GM18909 (cell line): ENCODE data around the gene BEAN1.
"Not testable (repeated sequence)": the region's sequence is repeated elsewhere in the genome, so short reads cannot be mapped to it uniquely, and the experiment has no call there.

Source experiments
- ATAC-seq: cut with Tn5 transposase; IDR thresholded peaks from one replicate; pipeline ENCODE4 v1.9.1; 2021; ENCODE audit warnings: mild to moderate bottlenecking; ENCODE audit not compliant: unreplicated experiment, poor library complexity

Gene BEAN1

DNA sequence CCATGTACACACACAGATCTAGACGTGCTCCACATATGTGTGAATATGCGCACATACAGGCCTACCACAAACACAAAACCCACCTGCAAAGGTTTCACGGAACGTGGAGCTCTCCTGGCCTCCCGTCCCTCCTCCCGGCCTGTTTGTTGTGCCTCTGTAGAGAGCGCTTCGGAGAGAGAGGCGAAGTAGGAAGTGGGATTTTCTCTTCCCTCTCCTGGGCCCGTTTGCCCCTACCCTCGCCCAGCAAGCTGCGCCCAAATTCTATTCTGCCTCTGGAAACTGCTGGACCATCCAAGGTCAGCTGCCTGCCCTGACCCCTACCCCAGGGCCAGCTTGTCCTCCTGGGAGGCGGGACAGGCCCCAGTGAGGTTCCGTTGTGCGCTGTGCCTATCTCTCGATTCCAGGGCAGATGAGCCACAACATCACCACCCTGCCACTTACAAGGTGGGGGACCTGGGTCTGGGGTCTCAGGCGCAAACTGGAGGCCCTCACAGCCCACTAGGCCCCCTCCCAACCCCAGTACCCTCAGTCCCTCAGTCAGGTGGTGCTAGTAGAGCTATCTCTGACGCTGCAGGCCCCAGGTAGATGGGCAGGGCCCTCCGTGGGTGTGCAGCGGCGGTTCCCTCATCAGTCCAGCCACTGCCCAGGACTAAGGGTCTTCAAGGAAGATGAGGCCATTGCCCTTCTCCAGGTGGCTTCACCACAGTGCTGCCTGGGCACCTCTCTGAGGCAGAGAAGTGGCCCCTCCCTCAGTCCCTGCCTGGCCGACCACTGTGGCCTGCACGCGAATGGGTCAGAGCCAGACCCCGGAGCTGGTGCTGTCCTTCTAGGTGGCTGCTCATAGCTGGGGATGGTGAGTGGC is 54.2 kb downstream of the BEAN1 start:
- no peak for ATAC-seq

DNA sequence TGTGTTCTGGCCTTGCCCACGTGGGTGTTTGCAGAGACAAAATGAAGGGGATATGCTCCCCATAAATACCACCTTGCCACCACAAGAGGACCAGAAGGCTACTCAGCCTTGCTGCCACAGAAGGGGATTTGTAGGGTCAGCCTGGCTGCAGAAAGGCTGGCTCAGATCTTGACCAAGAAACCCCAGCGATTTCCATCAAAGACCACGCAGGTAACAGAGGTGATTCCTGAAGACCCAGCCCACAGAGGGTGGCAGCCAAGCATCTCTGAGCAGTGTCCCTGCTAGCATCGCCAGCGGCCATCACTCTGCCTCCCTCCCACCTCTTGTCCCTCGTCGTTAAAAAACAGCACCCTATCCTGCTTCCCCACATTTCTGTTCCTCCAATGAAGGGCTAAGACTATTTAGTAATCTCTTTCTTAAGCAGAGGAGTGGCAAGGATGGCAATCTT is 54.9 kb downstream of the BEAN1 start:
- ATAC-seq = no peak

DNA sequence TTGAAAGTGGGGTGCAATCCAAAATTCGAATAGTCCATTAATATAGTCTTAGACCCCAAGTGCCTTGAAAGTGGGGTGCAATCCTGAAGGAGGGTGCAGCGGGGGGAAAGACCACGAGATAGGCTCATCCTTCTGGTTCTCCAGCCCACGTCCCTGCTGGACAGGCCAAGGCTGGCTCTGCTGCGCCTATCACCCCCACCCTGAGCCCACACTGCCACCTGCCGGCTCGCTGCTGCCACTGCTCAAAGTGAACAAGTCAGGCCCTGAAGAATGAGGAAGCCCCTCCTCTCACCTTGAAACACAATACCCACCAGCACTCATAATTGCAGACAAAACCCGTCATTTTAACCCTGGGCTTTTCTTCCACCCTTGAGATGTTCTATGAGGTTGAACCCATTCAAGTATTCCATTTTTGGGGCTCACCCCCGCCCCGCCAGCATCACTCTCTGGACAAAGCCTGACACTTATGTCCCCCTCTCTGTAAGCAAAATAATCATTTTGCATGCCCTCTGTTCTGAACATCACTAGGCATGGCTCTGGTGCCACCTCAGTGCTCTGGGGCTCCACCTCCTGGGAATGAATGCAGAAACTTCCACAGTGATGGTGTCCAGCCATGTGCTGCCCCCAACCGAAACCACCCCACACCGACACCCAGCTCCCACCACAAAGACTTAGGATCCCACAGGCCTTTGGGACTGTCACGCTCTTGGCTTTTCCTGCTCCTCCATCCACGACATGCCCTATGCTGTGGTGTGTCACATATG is 56.8 kb downstream of the BEAN1 start:
- peak; percentile 71 for ATAC-seq

DNA sequence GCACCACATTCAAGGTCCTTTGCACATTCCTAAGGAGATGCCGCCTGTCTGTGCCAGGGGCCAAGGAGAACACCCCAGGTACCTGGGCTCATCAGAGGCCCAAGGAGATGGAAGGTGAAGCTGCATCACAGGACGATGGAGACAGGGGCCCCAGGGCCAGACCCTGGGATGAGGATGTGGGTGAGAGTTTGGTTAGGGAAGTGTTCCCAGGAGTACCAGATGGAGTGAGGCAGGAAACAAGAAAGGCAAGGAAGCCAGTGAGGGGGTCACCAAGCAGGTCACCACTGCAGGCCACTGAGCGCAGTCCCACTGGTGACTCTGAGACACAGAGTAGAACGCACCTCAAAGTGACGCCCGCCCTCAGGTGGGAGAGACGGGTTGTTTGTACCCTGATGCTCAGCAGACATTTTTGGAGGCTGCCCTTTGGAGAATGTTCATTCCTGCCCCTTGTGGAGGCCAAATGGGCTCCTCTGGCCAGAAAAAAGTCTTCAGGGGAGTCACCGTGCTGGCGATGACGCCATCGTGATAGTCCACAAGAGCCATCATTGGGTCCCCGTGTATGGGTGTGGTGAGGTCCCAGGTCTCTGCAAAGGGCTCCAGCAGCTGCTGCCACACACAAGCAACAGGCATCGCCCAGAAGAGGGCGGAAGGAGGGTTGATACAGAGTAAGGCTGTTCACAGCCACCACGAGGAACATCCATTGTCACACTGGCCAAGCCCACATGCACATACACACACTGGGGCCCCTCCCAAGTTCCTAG is 57.5 kb downstream of the BEAN1 start:
- no peak for ATAC-seq

DNA sequence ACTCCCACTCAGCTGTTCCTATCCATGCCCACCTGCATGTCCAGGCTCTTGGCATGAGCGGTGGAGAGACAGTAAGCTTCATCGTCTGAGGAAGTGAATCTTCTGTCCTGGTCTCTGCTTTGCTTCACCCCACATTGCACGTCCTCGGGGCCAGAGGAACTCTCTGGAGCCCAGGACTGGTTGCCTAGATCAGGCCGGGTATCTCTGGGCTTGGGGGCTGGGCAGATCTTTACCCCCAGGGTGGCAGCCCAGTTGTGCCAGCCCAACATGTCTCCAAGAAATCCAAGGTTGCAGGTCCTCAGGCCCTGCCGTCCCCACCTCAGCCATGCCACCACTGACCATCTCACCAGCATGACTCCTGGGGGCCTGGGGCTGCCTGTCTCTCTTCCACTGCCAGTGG is 58.3 kb downstream of the BEAN1 start:
- ATAC-seq = no peak

DNA sequence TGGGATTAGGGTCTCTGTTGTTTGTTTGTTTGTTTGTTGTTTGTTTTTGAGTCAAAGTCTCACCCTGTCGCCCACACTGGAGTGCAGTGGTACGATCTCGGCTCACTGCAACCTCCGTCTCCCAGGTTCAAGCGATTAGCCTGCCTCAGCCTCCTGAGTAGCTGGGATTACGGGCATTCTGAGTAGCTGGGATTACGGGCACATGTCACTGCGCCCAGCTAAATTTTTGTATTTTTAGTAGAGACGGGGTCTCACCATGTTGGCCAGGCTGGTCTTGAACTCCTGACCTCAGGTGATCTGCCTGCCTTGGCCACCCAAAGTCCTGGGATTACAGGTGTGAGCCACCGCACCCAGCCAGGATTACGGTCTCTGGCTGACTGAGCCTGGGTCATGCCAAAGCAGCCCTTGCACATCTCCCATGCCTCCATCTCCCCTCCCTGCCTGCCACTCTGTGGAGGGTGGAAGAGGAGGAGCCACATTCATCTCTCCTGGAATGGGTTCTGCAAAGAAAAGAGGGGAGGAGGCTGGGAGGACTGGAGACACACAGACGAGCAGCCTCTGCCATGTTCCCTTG is 59.2 kb downstream of the BEAN1 start:
- no peak for ATAC-seq

DNA sequence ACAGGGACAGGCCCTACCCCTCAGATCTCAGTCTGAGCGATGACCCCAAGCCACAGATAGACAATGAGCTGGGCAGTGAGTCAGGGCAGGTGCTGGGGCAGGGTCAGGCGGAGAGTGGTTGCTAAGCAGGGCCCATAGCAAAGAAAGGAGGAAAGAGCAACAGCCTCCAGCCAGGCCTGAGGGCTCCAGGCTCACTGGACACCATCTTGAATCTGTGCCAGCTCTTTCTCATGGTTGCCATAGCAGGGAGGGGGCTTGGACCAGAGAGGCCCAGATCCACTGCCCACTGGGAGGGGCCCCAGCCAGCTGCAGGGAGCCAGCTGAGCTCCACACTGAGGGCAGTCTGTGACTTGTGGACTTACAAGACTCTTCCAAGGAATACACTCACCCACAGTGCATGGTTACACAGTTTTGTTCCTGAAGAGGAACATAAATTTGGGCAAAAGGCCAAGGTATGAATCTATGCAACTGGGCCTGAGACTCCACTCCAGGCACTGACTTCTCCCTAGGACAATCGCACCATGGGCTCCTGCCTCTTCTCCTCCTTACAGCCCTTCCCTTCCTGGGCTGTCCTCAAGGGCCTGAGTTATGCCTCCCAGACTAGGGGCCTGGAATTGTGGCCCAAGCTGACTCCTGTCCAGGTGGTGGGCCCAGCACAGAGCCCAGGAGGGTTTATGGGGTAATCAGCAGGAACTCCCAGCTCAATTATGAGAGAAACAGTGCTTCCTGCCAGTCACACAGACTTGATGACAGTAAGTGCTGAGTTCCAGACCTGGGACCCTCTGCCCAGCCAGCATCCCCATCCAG is 59.9 kb downstream of the BEAN1 start:
- no peak for ATAC-seq

DNA sequence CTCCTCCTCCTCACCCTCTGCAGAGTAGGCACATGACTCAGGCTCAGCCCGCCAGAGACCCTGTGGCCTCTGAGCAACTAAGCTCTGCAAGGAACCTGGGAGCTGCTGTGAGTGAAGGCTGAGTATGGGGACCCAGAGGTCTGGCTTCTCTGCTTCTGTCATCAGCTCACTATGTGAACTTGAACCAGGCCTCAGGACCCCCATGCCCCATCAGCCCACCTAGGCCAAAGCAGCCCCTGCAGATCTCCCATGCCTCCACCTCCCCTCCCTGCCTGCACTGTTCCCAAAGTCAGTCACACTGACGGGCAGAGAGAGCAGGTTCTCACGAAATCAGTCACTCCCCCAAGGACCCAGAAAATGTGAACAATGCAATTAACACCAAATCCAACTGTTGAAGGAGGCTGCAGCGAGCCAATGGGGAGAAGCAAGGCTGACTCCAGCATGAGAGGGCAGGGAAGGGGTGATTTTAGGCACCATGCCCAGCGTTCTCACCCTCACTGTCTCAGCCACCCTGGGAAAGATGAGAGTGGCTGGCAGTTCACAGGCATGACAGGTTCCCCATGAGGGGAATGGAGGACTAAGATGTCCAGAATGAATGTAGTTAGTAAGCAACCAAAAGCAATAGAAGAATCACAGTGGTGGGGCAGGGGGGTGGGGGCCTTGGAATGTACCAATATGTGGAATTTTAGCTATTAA is 60.6 kb downstream of the BEAN1 start:
- ATAC-seq = no peak

DNA sequence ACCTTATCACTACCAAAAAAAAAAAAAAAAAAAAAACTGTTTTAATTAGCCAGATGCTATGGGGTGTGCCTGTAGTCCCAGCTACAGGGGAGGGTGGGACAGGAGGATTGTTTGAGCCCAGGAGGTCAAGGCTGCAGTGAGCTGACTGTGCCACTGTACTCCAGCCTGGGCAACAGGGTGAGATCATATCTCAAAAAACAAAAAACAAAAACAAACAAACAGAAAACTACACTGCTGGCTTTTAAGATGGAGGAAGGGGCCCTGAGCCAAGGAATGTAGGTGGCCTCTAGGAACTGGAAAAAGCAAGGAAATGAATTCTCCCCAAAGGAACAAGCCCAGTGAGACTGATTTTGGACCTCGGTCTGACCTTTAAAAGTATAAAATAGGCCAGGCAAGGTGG is 61.4 kb downstream of the BEAN1 start:
- ATAC-seq = no peak

DNA sequence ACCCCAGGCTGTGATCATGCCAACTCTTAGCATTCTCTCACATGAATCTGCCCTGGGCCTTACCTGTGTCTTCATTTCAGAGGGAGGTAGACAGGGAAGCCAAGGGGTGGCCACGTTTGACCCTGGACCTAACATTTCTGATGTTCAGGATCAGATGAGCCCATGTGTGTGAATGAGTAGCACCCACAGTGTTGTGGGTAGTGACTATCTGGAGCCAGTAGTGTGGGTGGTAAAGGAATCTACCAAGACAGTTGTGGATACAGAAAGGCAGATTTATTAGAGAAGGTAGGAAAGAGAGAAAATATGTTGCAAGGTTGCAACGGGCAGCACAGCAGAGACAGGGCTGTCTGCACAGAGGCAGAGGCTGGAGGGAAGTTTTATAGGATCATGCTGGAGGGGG is 62.3 kb downstream of the BEAN1 start:
- no peak for ATAC-seq

DNA sequence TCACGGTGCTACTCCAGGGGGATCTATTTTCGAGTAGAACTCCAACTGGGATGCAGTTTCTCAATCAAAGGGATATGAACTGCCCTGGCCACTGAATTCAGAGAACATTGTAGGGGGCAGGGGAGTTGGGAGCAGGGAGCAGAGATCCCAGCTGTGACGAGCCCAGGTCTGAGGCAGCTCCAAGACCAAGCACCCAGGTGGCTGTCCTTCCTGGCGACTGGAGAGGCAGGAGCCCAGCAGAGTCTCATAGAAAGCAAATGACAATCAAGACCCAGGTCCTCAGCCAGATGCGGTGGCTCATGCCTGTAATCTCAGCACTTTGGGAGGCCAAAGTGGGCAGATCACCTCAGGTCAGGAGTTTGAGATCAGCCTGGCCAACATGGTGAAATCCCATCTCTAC is 62.7 kb downstream of the BEAN1 start:
- no peak for ATAC-seq

DNA sequence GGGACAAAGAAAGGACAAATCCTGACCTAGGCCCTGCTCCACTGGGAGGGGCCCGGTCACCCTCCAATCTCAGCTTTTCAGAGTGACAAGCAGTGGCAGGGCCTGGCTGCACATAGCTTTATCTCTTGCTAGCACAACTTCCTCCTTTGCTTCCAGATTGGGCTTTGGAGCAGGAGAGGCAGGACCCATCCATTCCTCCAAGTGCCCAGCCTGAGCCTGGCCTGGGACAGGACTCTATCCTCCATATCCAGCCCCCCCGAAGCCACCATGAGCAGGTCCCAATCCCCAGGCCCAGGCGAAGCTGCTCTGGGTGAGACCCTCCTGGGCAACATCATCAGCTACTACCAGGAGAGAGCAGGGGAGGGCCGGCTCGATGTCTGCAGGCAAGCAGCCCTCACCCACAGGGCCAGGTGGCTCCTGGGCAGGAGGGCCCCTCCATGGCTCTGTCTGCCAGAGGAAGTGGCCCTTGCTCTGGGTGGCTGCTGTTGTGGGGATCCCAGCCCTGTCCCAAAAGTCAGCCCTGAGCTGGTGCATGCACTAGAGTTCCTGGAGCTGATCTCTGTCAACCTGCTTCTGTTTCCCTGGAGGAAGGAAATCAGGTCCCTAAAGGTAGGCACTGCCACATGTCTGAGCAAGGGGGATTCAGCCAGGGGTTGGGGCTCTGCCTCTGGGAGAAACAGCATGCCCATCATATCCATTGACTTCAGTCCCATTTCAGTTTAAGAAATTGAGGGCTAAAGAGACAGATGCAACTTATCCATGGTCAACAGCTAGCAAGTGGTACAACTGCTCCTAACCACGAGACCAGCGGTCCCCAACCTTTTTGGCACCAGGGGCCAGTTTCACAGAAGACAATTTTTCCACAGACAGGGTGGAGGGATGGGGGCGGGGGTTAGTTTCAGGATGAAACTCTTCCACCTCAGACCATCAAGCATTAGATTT is 64.0 kb downstream of the BEAN1 start:
- ATAC-seq = no peak

DNA sequence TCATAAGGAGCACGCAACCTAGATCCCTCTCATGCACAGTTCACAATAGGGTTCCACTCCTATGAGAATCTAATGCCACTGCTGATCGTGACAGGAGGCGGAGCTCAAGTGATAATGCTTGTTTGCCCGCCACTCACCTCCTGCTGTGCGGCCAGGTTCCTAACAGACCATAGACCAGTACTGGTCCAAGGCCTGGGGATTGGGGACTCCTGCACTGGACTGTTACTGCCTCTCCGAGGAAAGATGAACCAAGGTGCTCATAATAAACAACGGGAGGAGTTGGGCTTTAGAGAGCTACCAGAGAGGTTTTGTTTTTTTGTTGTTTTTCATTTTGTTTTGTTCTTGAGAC is 64.6 kb downstream of the BEAN1 start:
- no peak for ATAC-seq

DNA sequence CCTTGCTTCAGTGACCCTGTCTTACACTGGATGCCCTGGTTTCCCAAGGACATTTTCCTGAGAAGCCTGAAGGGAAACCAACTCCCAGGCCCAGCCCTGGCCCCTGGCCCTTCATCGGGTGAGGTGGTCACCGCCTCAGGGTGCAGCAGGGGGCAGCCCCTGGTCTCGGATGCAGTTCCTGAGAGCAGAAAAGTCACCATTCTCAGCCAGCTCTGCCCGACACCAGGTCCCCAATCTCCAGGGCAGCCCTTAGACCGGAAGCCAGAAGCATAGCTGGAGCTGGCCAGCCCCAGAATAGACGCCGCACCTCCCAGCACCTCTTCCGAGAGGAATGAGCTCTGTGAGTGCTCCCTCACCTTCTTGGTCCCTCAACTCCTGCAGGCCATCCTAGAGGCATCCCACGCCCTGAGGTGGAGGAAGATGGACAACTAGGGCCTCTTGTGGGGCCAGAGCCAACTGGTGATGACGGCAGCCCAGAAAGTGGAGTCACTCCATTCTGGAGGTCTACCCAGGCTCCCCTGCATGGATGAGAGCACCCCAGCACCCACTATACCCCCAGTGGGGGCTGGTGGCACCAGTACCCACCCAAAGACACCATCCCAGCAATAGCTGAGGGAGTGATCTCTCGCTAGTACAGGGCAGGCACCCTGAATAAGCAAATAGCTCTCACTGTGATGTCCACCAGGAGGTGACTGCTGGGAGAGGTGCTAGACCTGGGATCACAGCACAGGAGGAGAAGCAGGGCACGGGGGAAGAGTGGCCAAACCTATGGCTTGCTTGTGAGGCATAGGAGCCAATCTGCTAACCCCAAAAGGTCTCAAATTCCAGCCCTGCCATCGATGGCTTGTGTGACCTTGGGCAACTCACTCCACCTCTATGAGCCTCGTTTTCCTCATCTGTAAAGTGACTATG is 66.7 kb downstream of the BEAN1 start:
- no peak for ATAC-seq

DNA sequence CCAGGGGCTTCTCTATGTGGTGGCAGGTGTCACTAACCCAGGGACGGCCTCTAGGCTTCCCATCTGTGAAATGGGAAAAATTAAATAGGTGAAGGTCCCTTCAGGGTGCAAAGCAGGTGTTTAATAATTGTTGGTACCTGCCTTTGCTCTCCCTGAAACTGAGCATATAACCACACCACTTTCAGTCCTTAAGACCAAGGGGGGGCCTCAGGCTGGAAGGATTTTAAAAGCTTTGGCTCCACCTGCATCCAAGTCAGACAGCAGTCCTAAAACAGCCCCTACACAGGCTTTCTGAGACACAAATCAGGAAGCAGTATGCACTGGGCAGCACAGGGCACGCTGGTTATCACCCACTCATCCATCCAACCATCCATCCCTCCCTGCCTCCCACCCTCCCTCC is 67.8 kb downstream of the BEAN1 start:
- no peak for ATAC-seq

DNA sequence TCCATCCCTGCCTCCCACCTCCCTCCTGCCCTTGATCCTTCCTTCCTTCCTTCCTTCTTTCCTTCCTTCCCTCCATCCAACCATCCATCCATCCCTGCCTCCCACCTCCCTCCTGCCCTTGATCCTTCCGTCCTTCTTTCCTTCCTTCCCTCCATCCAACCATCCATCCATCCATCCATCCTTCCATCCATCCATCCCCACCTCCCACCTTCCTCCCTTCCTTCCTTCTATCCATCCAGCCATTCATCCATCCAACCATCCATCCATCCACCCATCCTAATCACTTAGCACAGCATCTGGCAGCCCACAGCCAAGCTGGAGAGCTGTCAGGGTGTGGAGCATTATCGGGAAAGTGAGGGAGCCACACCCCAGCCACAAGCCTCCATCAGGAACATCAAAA is 68.3 kb downstream of the BEAN1 start:
- ATAC-seq = no peak

DNA sequence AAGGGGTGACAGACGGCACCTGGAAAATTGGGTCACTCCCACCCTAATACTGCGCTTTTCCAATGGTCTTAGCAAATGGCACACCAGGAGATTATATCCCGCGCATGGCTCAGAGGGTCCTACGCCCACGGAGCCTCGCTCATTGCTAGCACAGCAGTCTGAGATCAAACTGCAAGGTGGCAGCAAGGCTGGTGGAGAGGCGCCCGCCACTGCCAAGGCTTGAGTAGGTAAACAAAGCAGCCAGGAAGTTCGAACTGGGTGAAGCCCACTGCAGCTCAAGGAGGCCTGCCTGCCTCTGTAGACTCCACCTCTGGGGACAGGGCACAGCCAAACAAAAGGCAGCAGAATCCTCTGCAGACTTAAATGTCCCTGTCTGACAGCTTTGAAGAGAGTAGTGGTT is 69.1 kb downstream of the BEAN1 start:
- not testable (repeated sequence) for ATAC-seq
